ENCODE results near the gene KRT31. TPM values are rescaled to one million over a fixed set of nuclear protein-coding genes. Genes with fewer than 3 reads are reported as not detected.

The KRT31 gene
- total and polyA plus RNA-seq, 2 of the 8 experiments (the other 6 are each of a cell fraction or from before 2014, with no cell fraction given), result not detected

- WGBS, 2 experiments (ENCODE audit: extremely low coverage in 1 of 2, insufficient coverage in 1 of 2, insufficient read length in 1 of 2, insufficient replicate concordance in 2 of 2, low coverage in 1 of 2, low lambda C conversion rate in 2 of 2, missing lambda C conversion rate in 1 of 2), result 91% methylated on average over 7 of the region's 7 CpGs; no CpG with 5 or more reads in 1 of the 2 experiments
- Histone ChIP-seq H4K8ac (ENCODE audit: extremely low read depth, insufficient read depth, low read length) (no peak overlapping the region), H3K4me3 (ENCODE audit: extremely low read depth in 1 of 4, insufficient read depth in 2 of 4, low read depth in 3 of 4, low read length in 4 of 4) (no peak overlapping the region), H3K4me1 (replicated peaks in 1 of 4; ENCODE audit: control insufficient read depth in 3 of 4, insufficient read depth in 4 of 4, low read length in 3 of 4) (no peaks in the 10 kb centered on the region), H3K9ac (replicated peaks in 1 of 4; ENCODE audit: extremely low read depth in 1 of 4, low read depth in 3 of 4, low read length in 3 of 4) (no peak overlapping the region), H2BK12ac (ENCODE audit: low read depth, low read length) (no peak overlapping the region), H2AFZ (ENCODE audit: low read length) (no peak overlapping the region), H3K27ac (ENCODE audit: low read depth, low read length) (no peak overlapping the region), H3K4me2 (ENCODE audit: insufficient read depth in 1 of 2, low read depth in 2 of 2, low read length in 2 of 2) (no peak overlapping the region), H2AK5ac (ENCODE audit: low read depth, low read length) (no peak overlapping the region), H3K23me2 (ENCODE audit: low read depth, low read length) (no peaks in the 10 kb centered on the region), H3K27me3 (replicated peaks in 1 of 4; ENCODE audit: control insufficient read depth in 3 of 4, extremely low read depth in 1 of 4, insufficient read depth in 3 of 4, low read length in 3 of 4) (no peaks in the 10 kb centered on the region), H3K56ac (replicated peaks; ENCODE audit: insufficient read length, low read depth, low read length) (no peak overlapping the region), H3K4ac (replicated peaks; ENCODE audit: insufficient read length, low read depth, low read length) (no peak overlapping the region), H2BK120ac (replicated peaks; ENCODE audit: low read depth, low read length) (no peak overlapping the region), H3K23ac (ENCODE audit: insufficient read length) (no peak overlapping the region), H3K14ac (ENCODE audit: insufficient read length) (no peak overlapping the region), H4K91ac (replicated peaks; ENCODE audit: insufficient read length, low read length) (no peak overlapping the region), H4K20me1 (replicated peaks in 1 of 2; ENCODE audit: control insufficient read depth in 1 of 2, insufficient read depth in 2 of 2, low read length in 2 of 2) (no peaks in the 10 kb centered on the region), H4K5ac (ENCODE audit: insufficient read length, low read depth, low read length) (no peak overlapping the region), H3K18ac (ENCODE audit: extremely low read depth, low read length) (no peak overlapping the region), H2BK15ac (ENCODE audit: low read length) (no peak overlapping the region), H3K9me3 (ENCODE audit: insufficient read depth in 2 of 2, low read depth in 1 of 2, low read length in 1 of 2) (no peaks in the 10 kb centered on the region), H2BK5ac (ENCODE audit: low read depth, low read length) (no peak overlapping the region), H3K79me1 (ENCODE audit: low read depth, low read length) (no peaks in the 10 kb centered on the region), H3K36me3 (ENCODE audit: control insufficient read depth in 2 of 4, insufficient read depth in 4 of 4, low read length in 3 of 4) (no peaks in the 10 kb centered on the region), H3K79me2 (ENCODE audit: control insufficient read depth in 1 of 2, insufficient read depth in 2 of 2, low read length in 2 of 2) (no peaks in the 10 kb centered on the region), H2BK20ac (ENCODE audit: low read length) (no peak overlapping the region)
- CTCF ChIA-PET (ENCODE audit: partially characterized antibody), result interaction anchor here (0.7 to 4.5 kb wide), 11 partner anchors 10 to 787 kb away, joined by 3 to 27 read pairs (median 4); partner anchors contain the start of gene KRT12
- POLR2A ChIA-PET (ENCODE audit: partially characterized antibody), result no interaction called here
- DNase-seq (ENCODE audit: low read depth in 1 of 2, low spot score in 2 of 2) (no peak), FAIRE-seq (no peak)
- no peak for TF ChIP-seq RXRA (IDR thresholded peaks at IDR 0.05; ENCODE audit: insufficient read depth, low read depth, low read length)
- no peak for TF ChIP-seq TAF1 (IDR thresholded peaks at IDR 0.05; ENCODE audit: low read depth, low read length)
- TF ChIP-seq, protein P1, sequence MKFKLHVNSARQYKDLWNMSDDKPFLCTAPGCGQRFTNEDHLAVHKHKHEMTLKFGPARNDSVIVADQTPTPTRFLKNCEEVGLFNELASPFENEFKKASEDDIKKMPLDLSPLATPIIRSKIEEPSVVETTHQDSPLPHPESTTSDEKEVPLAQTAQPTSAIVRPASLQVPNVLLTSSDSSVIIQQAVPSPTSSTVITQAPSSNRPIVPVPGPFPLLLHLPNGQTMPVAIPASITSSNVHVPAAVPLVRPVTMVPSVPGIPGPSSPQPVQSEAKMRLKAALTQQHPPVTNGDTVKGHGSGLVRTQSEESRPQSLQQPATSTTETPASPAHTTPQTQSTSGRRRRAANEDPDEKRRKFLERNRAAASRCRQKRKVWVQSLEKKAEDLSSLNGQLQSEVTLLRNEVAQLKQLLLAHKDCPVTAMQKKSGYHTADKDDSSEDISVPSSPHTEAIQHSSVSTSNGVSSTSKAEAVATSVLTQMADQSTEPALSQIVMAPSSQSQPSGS (IDR thresholded peaks at IDR 0.05; ENCODE audit: low read length), result no peak
- no peak for TF ChIP-seq POLR2A (IDR thresholded peaks at IDR 0.05; ENCODE audit: control extremely low read depth in 1 of 2, low read depth in 2 of 2, low read length in 2 of 2)
Observed at GRCh38 chr17:41347869-41348760, 49.3 kb downstream of the KRT31 start.
